Right renal pelvis (tissue), 4 donors: ENCODE data around the gene ZBTB8OS. TPM values are rescaled to one million over a fixed set of nuclear protein-coding genes. Genes with fewer than 3 reads are reported as not detected.
A peak's percentile ranks its signal among the peaks of the same experiment; 100 is the strongest.
"Not testable (repeated sequence)": the region's sequence is repeated elsewhere in the genome, so short reads cannot be mapped to it uniquely, and the experiment has no call there.

Source experiments
- DNase-seq, 4 donors: peaks; one replicate each; pipeline ENCODE4 v3.0.0-alpha.2; 2013; ENCODE audit warnings: low read depth in 4 of 4, low spot score in 3 of 4, missing footprints in 1 of 4
- polyA plus RNA-seq, 4 donors: library from polyadenylated mRNA; unstranded; fragments of 120-200 nt; gene quantifications; one replicate each; pipeline ENCODE4 v1.2.1, GENCODE V29; 2013; ENCODE audit not compliant: insufficient read length in 4 of 4

The ZBTB8OS gene
- polyA plus RNA-seq = 10 to 100 TPM; 28.8 to 37.8 (median 34.5) TPM

DNA sequence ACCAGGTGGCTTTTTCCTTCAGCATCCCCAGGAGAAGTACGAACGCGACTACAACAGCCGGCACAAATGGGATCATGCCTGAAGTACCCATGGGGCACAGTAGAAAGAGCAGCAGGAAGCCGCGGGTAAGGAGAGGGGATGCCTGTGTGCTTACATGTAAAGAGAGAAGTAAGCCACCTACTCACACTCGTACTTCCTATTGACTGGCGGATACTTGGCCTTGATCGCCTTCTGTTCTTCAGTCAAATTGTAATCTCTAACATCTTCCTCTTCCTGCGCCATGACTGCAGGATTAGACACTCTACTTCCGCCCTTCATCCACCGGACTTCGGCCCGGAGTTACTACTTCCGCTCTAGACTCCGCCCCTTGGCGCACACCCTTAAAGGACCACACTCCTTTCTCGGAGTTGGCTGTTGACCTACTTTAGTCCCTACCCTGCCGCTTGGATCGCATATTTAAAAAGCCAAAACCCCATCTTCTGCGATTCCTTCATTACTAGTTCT lies at the start of gene ZBTB8OS:
ZBTB8OS (minus strand) TSS at position 303 of the 504 bp plus-strand sequence; CDS start at position 282, 21 bp downstream.
- peak; percentile 83 to 90 (median 84) for DNase-seq

DNA sequence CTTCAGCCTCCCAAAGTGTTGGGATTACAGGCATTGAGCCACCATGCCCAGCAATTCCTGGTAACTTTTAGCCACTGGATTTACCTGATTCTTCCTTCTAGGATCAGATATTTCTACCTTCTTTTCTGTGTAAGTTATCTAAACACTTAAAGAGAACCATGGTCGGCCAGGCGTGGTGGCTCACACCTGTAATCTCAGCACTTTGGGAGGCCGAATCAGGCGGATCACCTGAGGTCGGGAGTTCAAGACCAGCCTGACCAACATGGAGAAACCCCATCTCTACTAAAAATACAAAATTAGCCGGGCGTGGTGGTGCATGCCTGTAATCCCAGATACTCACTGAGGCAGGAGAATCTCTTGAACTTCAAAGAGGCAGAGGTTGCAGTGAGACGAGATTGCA lies 46.6 kb upstream of the ZBTB8OS start:
- DNase-seq = not testable (repeated sequence)

DNA sequence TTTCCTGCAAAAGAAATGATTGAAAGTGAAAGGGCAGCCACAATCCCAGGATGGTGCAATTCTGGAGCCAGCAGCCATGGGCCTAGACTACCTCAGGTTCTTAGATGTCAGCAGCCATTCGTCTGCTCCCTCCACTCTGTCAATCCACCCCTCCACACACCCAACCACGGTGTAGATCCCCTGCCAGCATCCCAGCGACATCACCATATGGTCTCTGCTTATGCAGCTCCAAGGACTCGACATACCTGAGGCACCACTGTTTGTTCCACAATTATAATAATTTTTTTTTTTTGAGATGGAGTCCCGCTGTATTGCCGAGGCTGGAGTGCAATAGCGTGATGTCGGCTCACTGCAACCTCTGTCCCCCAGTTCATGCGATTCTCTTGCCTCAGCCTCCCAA lies 45.7 kb upstream of the ZBTB8OS start:
- DNase-seq = no peak

DNA sequence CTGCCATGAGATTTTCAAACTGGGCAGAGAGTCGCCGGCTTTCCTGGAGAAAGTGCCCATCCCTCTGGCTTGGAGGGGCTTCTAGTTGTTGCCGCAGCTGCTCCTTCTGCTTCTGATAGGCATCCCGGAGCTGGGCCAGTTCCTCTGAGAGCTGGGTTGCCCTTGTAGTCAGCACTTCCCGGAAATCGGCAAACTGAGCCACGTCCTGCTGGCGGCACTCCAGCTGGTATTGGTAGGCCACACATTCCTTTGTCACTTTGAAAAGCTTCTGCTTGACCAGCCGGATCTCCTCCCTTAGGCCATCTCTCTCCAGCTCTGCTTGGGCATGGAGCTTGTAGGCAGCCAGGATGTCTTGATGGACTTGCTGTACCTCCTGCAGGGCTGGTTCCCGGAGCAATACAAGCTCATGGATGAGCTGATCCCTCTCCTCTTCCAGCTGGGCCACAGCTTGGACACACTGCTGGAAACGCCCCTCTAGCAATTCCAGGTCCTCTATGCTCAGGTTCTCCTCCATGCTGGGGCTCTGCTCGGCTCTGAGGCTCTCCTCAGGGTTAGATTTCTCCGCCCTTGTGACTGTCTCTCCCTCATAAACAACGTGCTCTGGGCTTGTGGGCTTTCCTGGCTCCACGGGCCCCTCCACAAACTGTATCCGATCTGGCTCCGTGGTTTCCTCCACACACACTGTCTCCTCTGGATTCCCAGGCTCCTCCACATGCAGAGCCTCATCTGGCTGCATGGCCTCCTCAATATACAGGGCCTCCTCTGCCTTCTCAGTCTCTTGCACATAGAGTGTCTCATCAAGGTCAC lies 45.0 kb upstream of the ZBTB8OS start:
- DNase-seq = no peak

DNA sequence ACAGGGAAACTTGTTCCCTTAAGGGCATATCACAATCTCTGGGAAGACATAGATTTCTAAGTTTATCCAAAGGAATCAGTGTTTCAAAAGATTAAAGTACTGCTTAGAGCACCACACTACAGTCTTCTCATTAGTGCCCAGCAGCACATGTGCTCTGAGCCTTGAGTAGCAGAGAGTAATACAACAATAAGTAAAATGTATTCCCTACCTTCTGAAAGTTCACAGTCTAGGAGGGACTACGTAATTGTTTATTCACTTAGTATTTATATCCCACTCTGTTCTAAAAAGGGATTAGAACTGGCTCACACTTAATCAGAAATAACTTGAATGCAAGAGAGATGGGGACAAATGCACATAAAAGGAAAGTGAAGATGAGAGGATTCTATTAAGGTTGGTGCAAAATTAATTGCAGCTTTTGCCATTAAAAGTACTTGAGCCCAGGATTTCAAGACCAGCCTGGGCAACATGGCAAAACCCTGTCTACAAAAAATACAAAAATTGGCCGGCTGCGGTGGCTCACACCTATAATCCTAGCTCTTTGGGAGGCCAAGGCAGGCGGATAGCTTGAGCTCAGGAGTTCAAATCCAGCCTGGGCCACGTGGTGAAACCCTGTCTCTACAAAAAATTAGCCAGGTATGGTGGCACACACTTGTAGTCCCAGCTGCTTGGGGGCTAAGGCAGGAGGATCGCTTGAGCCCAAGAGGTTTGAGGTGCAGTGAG lies 43.3 kb upstream of the ZBTB8OS start:
- no peak for DNase-seq

DNA sequence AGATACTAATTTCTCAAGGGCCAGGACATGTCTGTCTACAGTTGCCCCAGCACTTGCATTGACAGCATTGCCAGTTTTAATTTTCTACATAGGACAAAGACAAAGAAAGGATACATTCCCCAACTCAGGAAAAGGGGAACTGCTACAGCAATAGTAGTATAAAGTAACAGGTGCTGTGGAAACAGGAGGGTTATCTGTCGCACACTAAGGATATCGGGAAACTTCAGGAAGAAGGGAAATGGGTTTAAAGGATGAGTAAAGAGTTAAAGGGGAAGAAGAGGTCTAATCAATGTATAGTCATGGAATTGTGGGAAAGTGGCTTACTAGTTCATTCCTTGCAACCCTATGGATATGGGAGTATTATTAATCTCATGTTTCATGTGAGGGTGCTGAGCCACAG lies 36.0 kb upstream of the ZBTB8OS start:
- DNase-seq = no peak

DNA sequence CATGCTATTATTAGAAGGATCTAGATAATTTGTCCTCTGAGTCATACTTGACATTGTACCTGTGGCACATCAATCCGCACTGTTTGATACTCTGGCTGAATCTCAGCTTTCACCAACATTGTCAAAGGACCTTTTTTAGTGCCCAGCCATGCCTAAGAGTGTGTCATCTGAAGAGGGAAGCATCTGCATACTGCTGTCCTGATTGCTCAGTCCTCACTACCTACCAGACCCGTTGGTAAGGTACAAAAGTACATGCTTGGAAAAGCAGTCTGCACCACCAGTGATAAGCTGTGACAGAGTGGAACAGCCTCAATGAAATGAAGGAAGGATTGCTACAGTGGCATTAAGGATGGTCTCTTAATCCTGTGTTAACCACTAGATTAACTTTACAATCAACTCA lies 35.1 kb upstream of the ZBTB8OS start:
- DNase-seq = no peak

DNA sequence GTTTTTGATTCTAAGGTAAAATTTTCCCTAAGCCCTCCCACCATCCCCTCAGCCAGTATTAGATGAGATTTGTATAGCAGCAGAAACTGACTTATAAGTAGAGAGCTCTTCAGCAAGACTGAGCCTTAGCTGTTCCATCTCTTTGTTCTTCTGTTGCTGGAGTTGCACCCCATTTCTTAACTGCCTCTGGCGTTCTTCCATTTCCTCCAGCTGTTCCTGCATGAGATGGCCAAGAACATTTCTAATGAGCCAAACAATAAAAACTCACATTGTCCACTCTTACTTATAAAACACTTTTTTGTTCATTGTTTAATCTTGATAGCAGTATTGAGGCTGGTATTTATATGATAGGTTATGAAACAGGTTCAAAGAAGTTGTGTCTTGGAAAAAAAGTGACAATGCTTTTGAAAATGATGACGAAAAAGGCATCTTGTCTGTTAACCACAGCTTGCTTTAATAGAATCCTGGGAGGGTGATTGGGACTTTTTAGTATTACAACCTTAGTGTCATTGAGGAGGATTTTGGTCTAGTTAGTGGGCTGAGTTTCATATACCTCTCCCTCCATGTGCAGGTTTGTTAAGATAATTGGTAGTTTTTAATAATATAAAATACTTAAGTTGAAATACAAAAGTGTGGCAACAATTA lies 33.9 kb upstream of the ZBTB8OS start:
- DNase-seq = peak in 3 of 4 donors; percentile 20 to 59 (median 39)

DNA sequence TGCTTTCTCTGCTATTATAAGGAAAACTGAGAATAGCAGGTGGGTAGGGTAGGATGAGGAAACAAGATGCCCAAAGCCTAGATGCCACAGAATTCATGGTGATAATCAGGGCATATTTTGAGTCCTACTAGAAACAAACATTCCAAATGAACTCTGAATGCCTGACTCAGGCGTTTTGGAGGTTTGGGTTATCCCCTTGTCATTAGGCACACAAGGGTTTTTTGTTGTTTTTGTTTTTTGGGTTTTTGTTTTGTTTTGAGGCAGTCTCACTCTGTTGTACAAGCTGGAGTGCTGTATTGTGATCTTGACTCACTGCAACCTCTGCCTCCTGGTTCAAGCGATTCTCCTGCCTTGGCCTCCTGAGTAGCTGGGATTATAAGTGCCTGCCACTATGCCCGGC lies 33.0 kb upstream of the ZBTB8OS start:
- DNase-seq = no peak

DNA sequence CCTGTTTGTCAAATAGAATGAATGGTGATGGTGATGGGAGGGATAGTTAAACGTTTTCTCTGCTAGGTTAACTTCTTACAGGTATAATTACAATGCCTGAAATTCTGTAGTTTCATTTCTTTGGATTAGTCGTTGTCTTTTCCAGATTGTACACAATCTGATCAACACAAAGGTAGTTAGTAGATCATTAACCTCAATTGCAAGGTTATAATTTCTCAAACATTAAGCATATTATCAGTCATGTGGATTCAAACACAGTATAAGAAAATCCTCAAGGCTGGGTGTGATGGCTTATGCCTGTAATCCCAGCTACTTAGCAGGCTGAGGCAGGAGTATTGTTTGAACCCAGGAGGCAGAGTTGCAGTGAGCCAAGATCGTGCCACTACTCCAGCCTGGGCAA lies 31.6 kb upstream of the ZBTB8OS start:
- DNase-seq = no peak

DNA sequence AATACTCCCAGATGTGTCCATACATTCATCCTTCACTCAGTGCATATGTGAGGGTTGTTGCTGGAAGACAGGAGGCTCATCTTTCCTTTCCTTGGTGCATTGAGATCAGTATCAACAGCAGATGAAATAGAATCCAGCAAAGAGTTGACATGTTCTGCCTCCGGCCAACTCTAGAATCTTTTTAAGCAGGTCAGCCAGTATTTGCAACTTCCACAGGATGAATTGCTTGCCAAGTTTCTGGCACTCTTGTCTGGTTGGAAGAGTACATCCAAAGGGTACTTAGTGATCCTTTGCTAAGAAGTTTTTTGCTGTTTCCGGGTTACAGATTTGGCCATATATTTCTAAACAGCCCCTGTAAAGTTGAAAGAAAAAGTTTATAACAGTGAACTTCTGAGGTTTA lies 31.2 kb upstream of the ZBTB8OS start:
- no peak for DNase-seq

DNA sequence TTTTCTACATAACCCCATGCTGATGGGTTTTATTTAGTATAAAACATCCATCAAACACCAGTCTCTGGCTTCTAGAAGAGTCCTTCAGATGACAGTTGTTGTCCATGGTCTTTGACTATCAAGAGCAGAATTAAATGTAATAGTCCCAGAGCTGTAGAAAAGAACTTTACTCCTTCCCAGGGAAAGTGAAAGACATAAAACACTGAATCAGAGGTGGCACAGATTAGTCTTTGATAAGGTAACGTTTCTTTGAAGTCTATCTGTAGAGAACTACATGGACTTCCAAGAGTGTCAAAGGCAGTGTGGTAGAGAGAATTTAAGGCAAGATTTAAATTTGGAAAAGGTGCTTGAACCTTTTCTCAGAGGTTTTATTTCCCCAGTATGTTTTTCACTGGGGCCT lies 30.3 kb upstream of the ZBTB8OS start:
- DNase-seq = no peak

DNA sequence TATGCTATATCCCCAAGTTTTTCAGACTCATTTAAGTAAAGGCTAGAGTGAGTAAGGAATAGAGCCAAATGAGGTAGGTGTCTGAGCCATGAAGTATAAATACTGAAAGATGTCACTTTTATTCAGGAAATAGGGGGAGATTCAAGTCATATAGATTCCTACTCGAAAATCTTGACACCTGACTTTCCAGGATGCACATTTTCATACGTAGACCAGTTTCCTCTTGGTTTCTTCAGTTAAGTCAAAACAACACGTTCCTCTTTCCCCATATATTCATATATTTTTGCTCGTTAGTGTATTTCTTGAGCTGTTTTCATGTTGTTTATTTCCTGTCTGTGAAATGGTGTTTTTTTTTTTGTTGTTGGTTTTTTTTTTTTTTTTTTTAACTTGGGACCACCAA lies 29.6 kb upstream of the ZBTB8OS start:
- DNase-seq = not testable (repeated sequence)

DNA sequence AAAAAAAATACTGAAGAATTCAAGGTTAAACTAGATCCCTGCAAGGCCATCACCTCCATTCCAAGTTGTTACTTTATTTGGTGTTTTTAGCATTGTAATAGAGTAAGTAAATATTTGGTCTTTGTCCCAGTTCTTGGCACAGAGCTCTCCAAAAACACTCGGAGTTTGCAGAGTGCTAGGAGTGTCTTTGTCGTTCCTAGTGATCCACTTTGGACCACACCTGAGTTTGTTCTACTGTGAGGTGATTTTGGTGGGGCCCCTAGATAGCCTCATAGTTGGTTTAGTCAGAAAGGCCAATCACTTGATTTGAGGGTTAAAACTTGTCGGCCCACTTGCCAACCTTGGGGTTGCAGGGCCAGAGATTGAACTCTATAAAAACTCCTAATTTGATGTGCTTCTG lies 26.6 kb upstream of the ZBTB8OS start:
- no peak for DNase-seq

DNA sequence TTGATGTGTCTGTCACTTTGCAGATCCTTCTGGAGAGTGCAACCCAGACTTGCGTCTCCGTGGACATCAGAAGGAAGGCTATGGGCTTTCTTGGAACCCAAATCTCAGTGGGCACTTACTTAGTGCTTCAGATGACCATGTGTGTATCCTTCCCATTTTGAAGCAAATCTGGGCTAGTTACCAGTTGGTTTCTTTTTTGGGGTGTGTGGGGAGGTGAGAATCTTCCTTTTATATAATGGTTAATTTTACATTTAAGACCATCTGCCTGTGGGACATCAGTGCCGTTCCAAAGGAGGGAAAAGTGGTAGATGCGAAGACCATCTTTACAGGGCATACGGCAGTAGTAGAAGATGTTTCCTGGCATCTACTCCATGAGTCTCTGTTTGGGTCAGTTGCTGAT lies 18.4 kb upstream of the ZBTB8OS start:
- not testable (repeated sequence) for DNase-seq

DNA sequence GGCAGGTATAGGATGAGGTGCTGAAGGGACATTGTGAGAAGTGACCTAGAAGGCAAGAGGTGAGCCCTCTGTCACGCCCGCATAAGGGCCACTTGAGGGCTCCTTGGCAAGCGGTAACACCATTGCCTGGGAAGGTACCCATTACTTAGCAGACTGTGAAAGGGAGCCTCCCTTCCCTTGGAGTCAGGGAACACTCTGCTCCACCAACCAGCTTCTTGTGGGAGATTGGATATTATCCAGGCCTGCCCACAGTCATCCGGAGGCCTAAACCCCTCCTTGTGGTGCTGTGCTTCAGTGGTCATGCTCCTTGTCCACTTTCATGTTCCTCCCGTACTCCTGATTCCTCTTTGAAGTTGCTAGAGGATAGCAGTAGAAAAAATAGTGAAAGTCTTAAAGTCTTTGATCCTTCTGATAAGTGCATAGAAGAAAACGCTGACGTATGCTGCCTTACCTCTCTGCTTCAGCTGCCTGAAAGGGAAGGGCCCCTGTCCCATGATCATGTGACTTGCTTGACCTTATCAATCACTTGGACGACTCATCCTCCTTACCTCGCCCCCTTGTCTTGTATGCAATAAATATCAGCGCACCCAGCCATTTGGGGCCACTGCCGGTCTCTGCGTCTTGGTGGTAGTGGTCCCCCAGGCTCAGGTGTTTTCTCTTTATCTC lies 16.7 kb upstream of the ZBTB8OS start:
- DNase-seq = no peak

DNA sequence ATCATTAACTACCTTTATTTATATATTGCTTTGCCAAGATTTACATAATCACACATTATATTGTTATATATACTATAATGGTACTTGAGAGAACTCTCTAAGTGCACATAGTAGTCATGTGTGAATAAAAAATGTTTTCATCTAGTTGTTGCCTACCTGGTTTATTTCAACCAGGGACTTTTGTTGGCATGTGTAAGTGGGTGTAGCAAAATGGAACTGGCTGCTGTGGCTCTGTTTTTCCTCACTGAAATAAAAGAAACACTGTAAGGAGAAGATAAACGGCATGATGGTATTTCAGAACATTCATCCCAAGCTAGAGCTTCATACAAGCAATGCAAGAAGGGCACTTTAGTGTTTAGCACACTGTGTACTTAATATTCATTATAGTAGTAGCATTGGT lies 15.6 kb upstream of the ZBTB8OS start:
- no peak for DNase-seq

DNA sequence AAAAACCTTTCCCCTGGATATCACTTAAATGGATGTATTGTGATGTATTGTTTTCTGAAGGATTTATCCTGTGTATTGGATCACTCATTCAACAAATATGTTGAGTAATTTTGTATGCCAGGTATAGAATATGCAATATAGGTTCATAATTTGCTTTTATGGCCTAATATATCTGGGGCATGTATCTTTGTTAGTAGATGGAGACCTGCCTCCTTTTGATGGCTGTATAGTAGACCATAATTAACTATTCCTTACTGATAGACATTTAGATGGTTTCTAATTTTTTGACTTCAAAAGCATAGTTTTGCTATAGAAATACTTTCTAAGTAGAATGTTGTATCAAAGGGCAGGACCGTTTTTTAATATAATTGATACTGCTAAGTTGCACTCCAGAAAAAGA lies 9.2 kb upstream of the ZBTB8OS start:
- no peak for DNase-seq

DNA sequence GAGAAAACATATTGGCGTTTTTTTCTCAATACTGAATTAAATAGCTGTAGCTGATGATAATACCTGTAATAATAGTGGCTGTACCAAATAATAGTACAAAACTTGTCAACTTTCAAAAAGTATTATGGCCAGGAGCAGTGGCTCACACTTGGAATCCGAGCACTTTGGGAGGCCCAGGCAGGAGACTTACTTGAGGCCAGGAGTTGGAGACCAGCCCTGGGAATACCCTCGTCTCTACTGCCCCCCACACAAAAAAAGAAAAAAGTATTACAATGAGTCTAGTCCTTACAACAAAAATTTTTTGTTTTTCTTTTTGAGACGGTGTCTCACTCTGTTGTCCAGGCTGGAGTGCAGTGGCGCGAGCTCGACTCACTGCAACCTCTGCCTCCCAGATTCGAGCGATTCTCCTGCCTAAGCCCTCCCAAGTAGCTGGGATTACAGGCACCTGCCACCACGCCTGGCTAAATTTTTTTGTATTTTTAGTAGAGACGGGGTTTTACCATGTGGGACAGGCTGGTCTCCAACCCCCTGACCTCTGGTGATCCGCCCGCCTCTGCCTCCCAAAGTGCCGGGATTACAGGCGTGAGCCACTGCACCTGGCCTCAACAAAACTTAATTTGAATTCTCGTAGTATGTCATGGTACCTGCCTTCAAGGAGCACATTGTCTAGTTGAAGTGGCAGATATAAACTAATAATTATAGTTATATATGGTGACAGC lies 2.1 kb upstream of the ZBTB8OS start:
- no peak for DNase-seq

DNA sequence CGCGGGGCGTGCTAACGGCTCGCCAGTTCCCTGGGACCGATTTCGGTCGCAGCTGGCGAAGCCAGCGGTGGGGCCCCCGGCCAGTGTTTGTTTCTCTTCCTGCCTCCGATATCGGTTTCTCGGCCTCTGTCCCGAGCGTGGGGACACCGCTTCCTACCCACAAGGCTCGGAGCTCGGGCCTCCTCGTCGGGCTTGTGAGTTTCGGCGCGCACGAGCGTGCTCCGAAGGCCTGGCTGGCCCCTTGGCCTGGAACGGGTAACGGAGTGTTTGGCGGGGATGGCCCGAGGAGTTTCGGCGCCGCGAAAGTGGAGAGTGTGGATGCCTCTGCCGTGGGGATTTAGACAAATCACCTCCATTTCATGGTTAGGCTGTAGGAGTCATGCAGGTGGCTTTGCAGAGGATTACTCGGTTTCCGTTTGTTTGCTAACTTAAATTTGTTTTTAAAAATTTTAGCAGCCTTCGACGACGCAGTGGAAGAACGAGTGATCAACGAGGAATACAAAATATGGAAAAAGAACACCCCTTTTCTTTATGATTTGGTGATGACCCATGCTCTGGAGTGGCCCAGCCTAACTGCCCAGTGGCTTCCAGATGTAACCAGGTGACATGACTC lies 1.2 kb upstream of the ZBTB8OS start:
- DNase-seq = peak in 1 of 4 donors; percentile 38
